HepG2 (cell line): ENCODE measurements around the gene TBCB. TPM values are rescaled to one million over a fixed set of nuclear protein-coding genes. Genes with fewer than 3 reads are reported as not detected.

Source experiments
- ATAC-seq: fragments of 200-7000 bp; cut with Tn5 transposase; 3 replicates; pipeline ENCODE4 v1.9.1; 2020; ENCODE audit warnings: mild to moderate bottlenecking, moderate library complexity
- BruUV-seq: library from RNA; stranded (reverse); fragments of 400-500 nt; replicated peaks from 2 replicates; lab custom pipeline; 2021; lab: Mats Ljungman, UMichigan
- CTCF ChIA-PET: fragments of 300-600 bp; formaldehyde crosslinking; extraction: SDS; loops from one replicate; lab custom pipeline; 2021; ENCODE audit warnings: low total read pairs, inconsistent platforms, low intra/inter-chr PET ratio; lab: Yijun Ruan, JAX
- POLR2A ChIA-PET: fragments of 350-600 bp; sonication (Branson Sonifier 250); formaldehyde crosslinking; loops from one replicate; lab custom pipeline; 2020; ENCODE audit warnings: antibody characterized with exemption, inconsistent platforms; lab: Yijun Ruan, JAX
- DNase-seq: peaks from one replicate; pipeline ENCODE4 v3.0.0-alpha.2; 2015; ENCODE audit warnings: low spot score
- FAIRE-seq: peaks from 3 replicates; lab custom pipeline; 2011; peaks lifted over from hg19 to GRCh38; lab: Jason Lieb, UNC
- H2AFZ ChIP-seq: one replicate; pipeline ENCODE4 v1.6.1; 2011; ENCODE audit warnings: low read length, inconsistent platforms
- H3K27ac ChIP-seq: fragments of 300-600 bp; 3 replicates; pipeline ENCODE4 v1.8.0; 2011; ENCODE audit warnings: mixed run types, mild to moderate bottlenecking, mixed read lengths, low read length, inconsistent platforms; ENCODE audit not compliant: insufficient read depth; ENCODE audit errors: extremely low read length
- H3K27me3 ChIP-seq, 2 experiments: fragments of 200-600 bp in 1 of 2; 2 replicates in 1 of 2; 3 replicates in 1 of 2; pipeline versions ENCODE4 v1.6.0 to v1.8.0; 2011; ENCODE audit warnings: low read length in 2 of 2, mild to moderate bottlenecking in 2 of 2, moderate library complexity in 2 of 2, inconsistent platforms in 1 of 2; ENCODE audit not compliant: insufficient read depth in 2 of 2, control insufficient read depth in 1 of 2
- H3K36me3 ChIP-seq, 2 experiments: fragments of 200-600 bp in 1 of 2; replicated peaks in 1 of 2; 2 replicates in 1 of 2; 3 replicates in 1 of 2; pipeline versions ENCODE4 v1.5.1 to v1.8.0; 2011; ENCODE audit warnings: low read length in 2 of 2, inconsistent platforms in 1 of 2; ENCODE audit not compliant: insufficient read depth in 2 of 2, control insufficient read depth in 1 of 2
- H3K4me1 ChIP-seq: 2 replicates; pipeline ENCODE4 v1.5.1; 2012; ENCODE audit warnings: low read length, inconsistent platforms; ENCODE audit not compliant: insufficient read depth
- H3K4me2 ChIP-seq: 2 replicates; pipeline ENCODE4 v1.6.0; 2011; ENCODE audit warnings: low read depth, low read length, inconsistent platforms
- H3K4me3 ChIP-seq, 3 experiments: fragments of 200-600 bp in 1 of 3; sonication (generic), shearing (Covaris generic) in 1 of 3; replicated peaks in 1 of 3; 2 replicates each; pipeline ENCODE4 v1.5.1; 2011 to 2016; ENCODE audit warnings: low read length in 3 of 3, inconsistent platforms in 2 of 3, low read depth in 2 of 3, mild to moderate bottlenecking in 2 of 3, control low read depth in 1 of 3, mixed read lengths in 1 of 3; ENCODE audit not compliant: insufficient read depth in 1 of 3
- H3K79me2 ChIP-seq: one replicate; pipeline ENCODE4 v1.6.1; 2011; ENCODE audit warnings: low read length, inconsistent platforms; ENCODE audit not compliant: insufficient read depth
- H3K9ac ChIP-seq: 2 replicates; pipeline ENCODE4 v1.6.0; 2011; ENCODE audit warnings: mild to moderate bottlenecking, low read depth, low read length, inconsistent platforms; ENCODE audit not compliant: insufficient read depth
- H3K9me3 ChIP-seq: 2 replicates; pipeline ENCODE4 v1.5.1; 2012; ENCODE audit warnings: mild to moderate bottlenecking, low read length
- H4K20me1 ChIP-seq: 2 replicates; pipeline ENCODE4 v1.6.0; 2011; ENCODE audit warnings: inconsistent platforms, mild to moderate bottlenecking, low read length, moderate library complexity; ENCODE audit not compliant: insufficient read depth
- ARID4A ChIP-seq: sonication (generic); formaldehyde crosslinking; IDR thresholded peaks from 2 replicates; pipeline ENCODE4 v1.5.0; 2020; ENCODE audit warnings: mild to moderate bottlenecking, missing genetic modification reagents, borderline replicate concordance
- ERF ChIP-seq: IDR thresholded peaks from 2 replicates; pipeline ENCODE4 v1.6.1; 2018; ENCODE audit warnings: missing biosample characterization, missing genetic modification reagents
- FOXO1 ChIP-seq: sonication (generic); formaldehyde crosslinking; IDR thresholded peaks from 2 replicates; pipeline ENCODE4 v1.4.0; 2020; ENCODE audit warnings: missing genetic modification reagents
- FOXP4 ChIP-seq: sonication (generic); formaldehyde crosslinking; IDR thresholded peaks from 2 replicates; pipeline ENCODE4 v1.4.0; 2020; ENCODE audit warnings: missing genetic modification reagents
- JUNB ChIP-seq: sonication (generic); formaldehyde crosslinking; IDR thresholded peaks from 2 replicates; pipeline ENCODE4 v1.8.0; 2022; ENCODE audit warnings: missing genetic modification reagents, mild to moderate bottlenecking, borderline replicate concordance
- KMT2B ChIP-seq: IDR thresholded peaks from 2 replicates; pipeline ENCODE4 v1.6.1; 2016; ENCODE audit warnings: missing genetic modification reagents, missing compliant biosample characterization
- MXD1 ChIP-seq: sonication (generic); formaldehyde crosslinking; IDR thresholded peaks from 2 replicates; pipeline ENCODE4 v1.4.0; 2020; ENCODE audit warnings: mild to moderate bottlenecking, missing genetic modification reagents
- RBFOX2 ChIP-seq: fragments of 200-400 bp; formaldehyde crosslinking; IDR thresholded peaks from 2 replicates; pipeline ENCODE4 v1.6.1; 2017; ENCODE audit warnings: low read depth, mild to moderate bottlenecking, low read length
- RELA ChIP-seq: sonication (generic); formaldehyde crosslinking; IDR thresholded peaks from 2 replicates; pipeline ENCODE4 v1.4.0; 2020; ENCODE audit warnings: missing genetic modification reagents
- SRSF4 ChIP-seq: fragments of 200-400 bp; formaldehyde crosslinking; IDR thresholded peaks from one replicate; pipeline ENCODE4 v1.6.1; 2018; ENCODE audit warnings: mild to moderate bottlenecking, low read depth, low read length, moderate library complexity; ENCODE audit not compliant: poor library complexity, severe bottlenecking
- THAP8 ChIP-seq: sonication (generic); formaldehyde crosslinking; IDR thresholded peaks from 2 replicates; pipeline ENCODE4 v1.5.1; 2020; ENCODE audit warnings: missing genetic modification reagents, mild to moderate bottlenecking, borderline replicate concordance
- ZNF33B ChIP-seq: sonication (generic); formaldehyde crosslinking; IDR thresholded peaks from 2 replicates; pipeline ENCODE4 v1.5.1; 2020; ENCODE audit warnings: mild to moderate bottlenecking, missing genetic modification reagents
- WGBS: methylation state at CpG from one replicate; pipeline ENCODE4 v1.1.6; 2017; ENCODE audit warnings: low lambda C conversion rate; 5-methylcytosine and 5-hydroxymethylcytosine counted together
- in situ Hi-C: cut with HindIII; loops from 2 replicates; pipeline ENCODE4 v1.10.0; 2017; ENCODE audit warnings: low pct_unique_long_range_greater_than_20kb; ENCODE audit not compliant: extremely low pct_ligation_motif_present
- intact Hi-C: fragments of 100-400 bp; cut with micrococcal nuclease; formaldehyde crosslinking; loops from one replicate; pipeline ENCODE4 v1.10.0; 2022; ENCODE audit not compliant: unreplicated experiment
- polyA plus RNA-seq, 8 experiments: library from polyadenylated mRNA; depleted of rRNA in 3 of 8; stranded (reverse) in 7 of 8; unstranded in 1 of 8; fragments of >200 nt; fragmentation: Illumina TruSeq in 4 of 8; extraction: Trizol in 4 of 8; gene quantifications; 2 replicates each; pipeline versions ENCODE4 v1.2.1 to v1.2.3, GENCODE V29; 2011 to 2016; ENCODE audit warnings: low read depth in 4 of 8, missing spikeins in 1 of 8, mixed read lengths in 1 of 8; ENCODE audit not compliant: insufficient read depth in 1 of 8
- total RNA-seq, 5 experiments: library from RNA; depleted of rRNA; stranded (reverse); fragments of >200 nt; fragmentation: Illumina TruSeq; extraction: Trizol; gene quantifications; 2 replicates each; pipeline ENCODE4 v1.2.3, GENCODE V29; 2016; ENCODE audit warnings: low read depth in 1 of 5

TBCB gene
- total and polyA plus RNA-seq, 2 of the 13 experiments (the other 11 are each of a cell fraction or from before 2014, with no cell fraction given), result 271 to 276 TPM

GRCh38 chr19:36121486-36122124 lies 6.3 kb downstream of the TBCB start (continued):
- TF ChIP-seq RBFOX2, result peak; percentile 75
- TF ChIP-seq JUNB, result no peak
- TF ChIP-seq, all 625 proteins: peak for 5

- no peak overlapping the region for H3K4me2 ChIP-seq
- CTCF ChIA-PET, result no interaction called here
- H3K9me3 ChIP-seq, result no peaks in the 10 kb centered on the region
- ATAC-seq (no peak), DNase-seq (no peak), FAIRE-seq (no peak)
- H2AFZ ChIP-seq, result no peak overlapping the region
- H3K9ac ChIP-seq, result no peak overlapping the region
- no peak overlapping the region for H3K27ac ChIP-seq
- POLR2A ChIA-PET, result interaction anchor here (1.6 kb wide), 1 partner anchor 11 kb away, joined by 4 read pairs; the partner anchor contains the start of genes POLR2I and TBCB
- H4K20me1 ChIP-seq, result no peaks in the 10 kb centered on the region
- TF ChIP-seq ARID4A, result no peak
- no peak for TF ChIP-seq SRSF4
- TF ChIP-seq FOXP4 (CRISPR knock-in tag), result no peak
- no peak for TF ChIP-seq THAP8 (CRISPR knock-in tag)
- no peak for TF ChIP-seq ZNF33B (CRISPR knock-in tag)
- TF ChIP-seq MXD1 (CRISPR knock-in tag), result no peak
- TF ChIP-seq KMT2B, result no peak
- no peak for TF ChIP-seq FOXO1
- no peak for TF ChIP-seq RELA (CRISPR knock-in tag)
- TF ChIP-seq ERF (CRISPR knock-in tag), result no peak
- H3K4me1 ChIP-seq, result peaks cover 44% of the 10 kb centered on the region
- WGBS, result 99% methylated on average over 8 of the region's 9 CpGs
- no TSS peak for BruUV-seq
- intact Hi-C loops, result loop anchor here (10.0 kb wide), 1 partner anchor 369 kb away; no protein-coding TSS in a partner anchor
- peaks cover 12 to 34% of the 10 kb centered on the region in 2 experiments; a peak in 4 of 5 replicates for H3K36me3 ChIP-seq
- peaks cover 7% of the 10 kb centered on the region for H3K79me2 ChIP-seq
- H3K4me3 ChIP-seq, result no peak overlapping the region
- in situ Hi-C loops, result loop anchor here (5.0 kb wide), 1 partner anchor 47 kb away; no protein-coding TSS in a partner anchor
- H3K27me3 ChIP-seq, result no peaks in the 10 kb centered on the region
These were observed 10.3 kb downstream of the TBCB start for GRCh38 chr19:36125557-36125956.
